ENCODE measurements around the gene CFAP65. TPM values are rescaled to one million over a fixed set of nuclear protein-coding genes. Genes with fewer than 3 reads are reported as not detected.

The CFAP65 gene
- total and polyA plus RNA-seq, 9 of the 15 experiments (the other 6 are each of a cell fraction or from before 2014, with no cell fraction given), result not detected

DNA sequence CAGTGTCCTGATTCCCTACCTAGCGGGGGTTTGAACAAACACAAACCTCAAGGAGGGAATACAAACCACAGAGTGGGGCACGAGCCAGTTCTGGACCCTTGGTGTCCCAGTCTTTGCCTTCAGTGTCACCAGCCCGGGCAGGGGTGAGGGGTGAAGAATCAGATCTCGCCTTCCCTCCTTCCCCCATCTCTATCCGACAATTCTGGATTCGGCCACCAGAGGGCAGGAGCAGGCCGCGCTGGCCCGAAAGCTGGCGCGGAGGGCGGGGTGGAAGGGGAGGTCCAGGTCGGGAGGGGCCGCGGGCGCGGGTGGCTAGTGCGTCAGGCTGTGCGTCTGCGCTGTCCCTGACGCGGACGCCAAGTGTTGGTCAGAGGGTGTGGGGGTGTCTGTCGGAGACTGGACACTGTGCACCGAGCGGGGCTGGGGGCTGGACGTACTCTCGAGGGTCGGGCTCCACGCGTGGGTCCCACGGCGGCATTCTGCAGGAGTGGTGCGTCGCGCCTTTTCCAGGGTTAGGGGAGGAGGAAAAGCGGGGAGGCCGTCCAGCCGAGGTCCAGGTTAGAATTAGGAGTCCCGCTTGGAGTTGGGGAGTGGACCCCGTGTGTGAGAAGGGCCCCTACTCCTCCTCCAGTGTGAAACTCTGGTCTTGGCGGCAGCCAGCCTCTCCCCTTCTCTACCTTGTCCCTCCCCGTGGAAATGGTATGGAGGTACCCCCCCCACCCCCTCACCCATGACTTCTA, 45.2 kb downstream of the CFAP65 start (continued):
- peak in 1 of 2 experiments; percentile 46; a peak in 2 of 4 replicates for TF ChIP-seq HDAC1 (IDR thresholded peaks at IDR 0.05)
- TF ChIP-seq CREM (IDR thresholded peaks at IDR 0.05; ENCODE audit: low read depth), result peak; percentile 96
- TF ChIP-seq RBFOX2 (IDR thresholded peaks at IDR 0.05; ENCODE audit: low read depth, low read length), result peak; percentile 69
- no peak for TF ChIP-seq NCOR1 (IDR thresholded peaks at IDR 0.05)
- no peak for TF ChIP-seq SIX5 (IDR thresholded peaks at IDR 0.05; ENCODE audit: borderline replicate concordance in 1 of 2, insufficient read depth in 1 of 2, low read depth in 1 of 2, low read length in 2 of 2)
- no peak for TF ChIP-seq TCF7L2 (IDR thresholded peaks at IDR 0.05; ENCODE audit: low read depth, low read length)
- TF ChIP-seq NR2C1 (IDR thresholded peaks at IDR 0.05), result no peak
- TF ChIP-seq NR2C1 (tag; IDR thresholded peaks at IDR 0.05), result no peak
- TF ChIP-seq, protein P1, sequence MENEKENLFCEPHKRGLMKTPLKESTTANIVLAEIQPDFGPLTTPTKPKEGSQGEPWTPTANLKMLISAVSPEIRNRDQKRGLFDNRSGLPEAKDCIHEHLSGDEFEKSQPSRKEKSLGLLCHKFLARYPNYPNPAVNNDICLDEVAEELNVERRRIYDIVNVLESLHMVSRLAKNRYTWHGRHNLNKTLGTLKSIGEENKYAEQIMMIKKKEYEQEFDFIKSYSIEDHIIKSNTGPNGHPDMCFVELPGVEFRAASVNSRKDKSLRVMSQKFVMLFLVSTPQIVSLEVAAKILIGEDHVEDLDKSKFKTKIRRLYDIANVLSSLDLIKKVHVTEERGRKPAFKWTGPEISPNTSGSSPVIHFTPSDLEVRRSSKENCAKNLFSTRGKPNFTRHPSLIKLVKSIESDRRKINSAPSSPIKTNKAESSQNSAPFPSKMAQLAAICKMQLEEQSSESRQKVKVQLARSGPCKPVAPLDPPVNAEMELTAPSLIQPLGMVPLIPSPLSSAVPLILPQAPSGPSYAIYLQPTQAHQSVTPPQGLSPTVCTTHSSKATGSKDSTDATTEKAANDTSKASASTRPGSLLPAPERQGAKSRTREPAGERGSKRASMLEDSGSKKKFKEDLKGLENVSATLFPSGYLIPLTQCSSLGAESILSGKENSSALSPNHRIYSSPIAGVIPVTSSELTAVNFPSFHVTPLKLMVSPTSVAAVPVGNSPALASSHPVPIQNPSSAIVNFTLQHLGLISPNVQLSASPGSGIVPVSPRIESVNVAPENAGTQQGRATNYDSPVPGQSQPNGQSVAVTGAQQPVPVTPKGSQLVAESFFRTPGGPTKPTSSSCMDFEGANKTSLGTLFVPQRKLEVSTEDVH (IDR thresholded peaks at IDR 0.05; ENCODE audit: low read depth, partially characterized antibody), result no peak
- TF ChIP-seq, protein P2, sequence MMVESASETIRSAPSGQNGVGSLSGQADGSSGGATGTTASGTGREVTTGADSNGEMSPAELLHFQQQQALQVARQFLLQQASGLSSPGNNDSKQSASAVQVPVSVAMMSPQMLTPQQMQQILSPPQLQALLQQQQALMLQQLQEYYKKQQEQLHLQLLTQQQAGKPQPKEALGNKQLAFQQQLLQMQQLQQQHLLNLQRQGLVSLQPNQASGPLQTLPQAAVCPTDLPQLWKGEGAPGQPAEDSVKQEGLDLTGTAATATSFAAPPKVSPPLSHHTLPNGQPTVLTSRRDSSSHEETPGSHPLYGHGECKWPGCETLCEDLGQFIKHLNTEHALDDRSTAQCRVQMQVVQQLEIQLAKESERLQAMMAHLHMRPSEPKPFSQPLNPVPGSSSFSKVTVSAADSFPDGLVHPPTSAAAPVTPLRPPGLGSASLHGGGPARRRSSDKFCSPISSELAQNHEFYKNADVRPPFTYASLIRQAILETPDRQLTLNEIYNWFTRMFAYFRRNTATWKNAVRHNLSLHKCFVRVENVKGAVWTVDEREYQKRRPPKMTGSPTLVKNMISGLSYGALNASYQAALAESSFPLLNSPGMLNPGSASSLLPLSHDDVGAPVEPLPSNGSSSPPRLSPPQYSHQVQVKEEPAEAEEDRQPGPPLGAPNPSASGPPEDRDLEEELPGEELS (CRISPR knock-in tag; IDR thresholded peaks at IDR 0.05; ENCODE audit: borderline replicate concordance), result no peak
- TF ChIP-seq, protein P3, sequence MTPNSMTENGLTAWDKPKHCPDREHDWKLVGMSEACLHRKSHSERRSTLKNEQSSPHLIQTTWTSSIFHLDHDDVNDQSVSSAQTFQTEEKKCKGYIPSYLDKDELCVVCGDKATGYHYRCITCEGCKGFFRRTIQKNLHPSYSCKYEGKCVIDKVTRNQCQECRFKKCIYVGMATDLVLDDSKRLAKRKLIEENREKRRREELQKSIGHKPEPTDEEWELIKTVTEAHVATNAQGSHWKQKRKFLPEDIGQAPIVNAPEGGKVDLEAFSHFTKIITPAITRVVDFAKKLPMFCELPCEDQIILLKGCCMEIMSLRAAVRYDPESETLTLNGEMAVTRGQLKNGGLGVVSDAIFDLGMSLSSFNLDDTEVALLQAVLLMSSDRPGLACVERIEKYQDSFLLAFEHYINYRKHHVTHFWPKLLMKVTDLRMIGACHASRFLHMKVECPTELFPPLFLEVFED (CRISPR knock-in tag; conservative IDR thresholded peaks at IDR 0.05), result no peak
- TF ChIP-seq POLR2A (conservative IDR thresholded peaks at IDR 0.05), result peak; percentile 64
- peak; percentile 41; the same call in 1 of the 2 replicates for TF ChIP-seq CTBP1 (IDR thresholded peaks at IDR 0.05; ENCODE audit: borderline replicate concordance)
- no peak for TF ChIP-seq TRIM24 (IDR thresholded peaks at IDR 0.05)
- TF ChIP-seq FOXJ2 (tag; IDR thresholded peaks at IDR 0.05), result no peak
- TF ChIP-seq EHMT2 (IDR thresholded peaks at IDR 0.05), result no peak
- TF ChIP-seq, protein P4, sequence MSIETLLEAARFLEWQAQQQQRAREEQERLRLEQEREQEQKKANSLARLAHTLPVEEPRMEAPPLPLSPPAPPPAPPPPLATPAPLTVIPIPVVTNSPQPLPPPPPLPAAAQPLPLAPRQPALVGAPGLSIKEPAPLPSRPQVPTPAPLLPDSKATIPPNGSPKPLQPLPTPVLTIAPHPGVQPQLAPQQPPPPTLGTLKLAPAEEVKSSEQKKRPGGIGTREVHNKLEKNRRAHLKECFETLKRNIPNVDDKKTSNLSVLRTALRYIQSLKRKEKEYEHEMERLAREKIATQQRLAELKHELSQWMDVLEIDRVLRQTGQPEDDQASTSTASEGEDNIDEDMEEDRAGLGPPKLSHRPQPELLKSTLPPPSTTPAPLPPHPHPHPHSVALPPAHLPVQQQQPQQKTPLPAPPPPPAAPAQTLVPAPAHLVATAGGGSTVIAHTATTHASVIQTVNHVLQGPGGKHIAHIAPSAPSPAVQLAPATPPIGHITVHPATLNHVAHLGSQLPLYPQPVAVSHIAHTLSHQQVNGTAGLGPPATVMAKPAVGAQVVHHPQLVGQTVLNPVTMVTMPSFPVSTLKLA (conservative IDR thresholded peaks at IDR 0.05), result 0 out of 4 replicates have a peak, but pooled peaks of 1 of the 2 experiments have one; percentile 32
- TF ChIP-seq ZNF695 (CRISPR knock-in tag; IDR thresholded peaks at IDR 0.05), result no peak
- TF ChIP-seq SMARCA5 (IDR thresholded peaks at IDR 0.05), result no peak
- TF ChIP-seq ZBTB17 (CRISPR knock-in tag; IDR thresholded peaks at IDR 0.05), result no peak
- TF ChIP-seq, protein P5, sequence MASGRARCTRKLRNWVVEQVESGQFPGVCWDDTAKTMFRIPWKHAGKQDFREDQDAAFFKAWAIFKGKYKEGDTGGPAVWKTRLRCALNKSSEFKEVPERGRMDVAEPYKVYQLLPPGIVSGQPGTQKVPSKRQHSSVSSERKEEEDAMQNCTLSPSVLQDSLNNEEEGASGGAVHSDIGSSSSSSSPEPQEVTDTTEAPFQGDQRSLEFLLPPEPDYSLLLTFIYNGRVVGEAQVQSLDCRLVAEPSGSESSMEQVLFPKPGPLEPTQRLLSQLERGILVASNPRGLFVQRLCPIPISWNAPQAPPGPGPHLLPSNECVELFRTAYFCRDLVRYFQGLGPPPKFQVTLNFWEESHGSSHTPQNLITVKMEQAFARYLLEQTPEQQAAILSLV (tag; IDR thresholded peaks at IDR 0.05), result no peak

Data from K562 (cell line).